Natural killer cell (primary cell): Measurements from ENCODE around the gene ARHGEF35. TPM values are rescaled to one million over a fixed set of nuclear protein-coding genes. Genes with fewer than 3 reads are reported as not detected.
"Not testable (repeated sequence)": the region's sequence is repeated elsewhere in the genome, so short reads cannot be mapped to it uniquely, and the experiment has no call there.

Experiments
- ATAC-seq, 3 donors: fragments of 150-1000 bp in 2 of 3; fragments of 200-7000 bp in 1 of 3; cut with Tn5 transposase; 1 replicate in 1 of 3; 2 replicates in 2 of 3; pipeline ENCODE4 v1.10.0; 2021; ENCODE audit warnings: mild to moderate bottlenecking in 2 of 3, moderate library complexity in 2 of 3
- DNase-seq, 2 donors: peaks; one replicate each; pipeline versions ENCODE4 v3.0.0 to v3.0.0-alpha.2; 2013 to 2021; ENCODE audit warnings: mixed read lengths in 1 of 2
- H3K27ac ChIP-seq: one replicate; pipeline ENCODE4 v1.5.1; 2013; ENCODE audit warnings: mild to moderate bottlenecking, low read length
- H3K27me3 ChIP-seq: one replicate; pipeline ENCODE4 v1.6.1; 2013; ENCODE audit warnings: low read length; ENCODE audit not compliant: control insufficient read depth, insufficient read depth
- H3K36me3 ChIP-seq: one replicate; pipeline ENCODE4 v1.6.1; 2013; ENCODE audit warnings: low read length; ENCODE audit not compliant: control insufficient read depth, insufficient read depth
- H3K4me1 ChIP-seq: one replicate; pipeline ENCODE4 v1.6.1; 2013; ENCODE audit warnings: low read length; ENCODE audit not compliant: control insufficient read depth, insufficient read depth
- H3K4me3 ChIP-seq: one replicate; pipeline ENCODE4 v1.5.1; 2013; ENCODE audit warnings: low read length
- H3K9me3 ChIP-seq: one replicate; pipeline ENCODE4 v1.6.1; 2013; ENCODE audit warnings: low read length; ENCODE audit not compliant: control insufficient read depth, insufficient read depth
- H3K27ac Mint-ChIP-seq, 2 donors: one replicate each; pipeline ENCODE4 v1.8.0; 2022; ENCODE audit warnings: mild to moderate bottlenecking in 2 of 2, mixed read lengths in 2 of 2, moderate library complexity in 1 of 2
- H3K27me3 Mint-ChIP-seq, 2 donors: one replicate each; pipeline ENCODE4 v1.8.0; 2022; ENCODE audit warnings: low read depth in 2 of 2, mixed read lengths in 2 of 2
- H3K36me3 Mint-ChIP-seq: one replicate; pipeline ENCODE4 v1.8.0; 2022; ENCODE audit warnings: mixed read lengths
- H3K4me1 Mint-ChIP-seq, 2 donors: one replicate each; pipeline ENCODE4 v1.8.0; 2022; ENCODE audit warnings: mixed read lengths in 2 of 2
- H3K4me3 Mint-ChIP-seq: one replicate; pipeline ENCODE4 v1.8.0; 2022; ENCODE audit warnings: mild to moderate bottlenecking, moderate library complexity, mixed read lengths
- H3K9me3 Mint-ChIP-seq, 2 donors: one replicate each; pipeline ENCODE4 v1.8.0; 2022; ENCODE audit warnings: mixed read lengths in 2 of 2
- whole genome bisulfite sequencing: methylation state at CpG from one replicate; pipeline ENCODE4 v1.1.7; 2013; ENCODE audit warnings: missing lambda C conversion rate; ENCODE audit not compliant: insufficient coverage; 5-methylcytosine and 5-hydroxymethylcytosine counted together
- intact Hi-C: fragments of 100-400 bp; cut with micrococcal nuclease; formaldehyde crosslinking; loops from one replicate; pipeline ENCODE4 v1.14.2; 2022
- total RNA-seq, 4 donors: library from RNA; stranded (reverse); fragments of 120-200 nt in 1 of 4; gene quantifications; one replicate each; pipeline versions ENCODE4 v1.2.3 to v1.2.4, GENCODE V29; 2013 to 2022

The ARHGEF35 gene
- total RNA-seq, 3 donors from 2014 or later (not counting 1 experiment from before 2014, with no cell fraction given) = 0.50 to 2.4 (median 1.2) TPM

DNA sequence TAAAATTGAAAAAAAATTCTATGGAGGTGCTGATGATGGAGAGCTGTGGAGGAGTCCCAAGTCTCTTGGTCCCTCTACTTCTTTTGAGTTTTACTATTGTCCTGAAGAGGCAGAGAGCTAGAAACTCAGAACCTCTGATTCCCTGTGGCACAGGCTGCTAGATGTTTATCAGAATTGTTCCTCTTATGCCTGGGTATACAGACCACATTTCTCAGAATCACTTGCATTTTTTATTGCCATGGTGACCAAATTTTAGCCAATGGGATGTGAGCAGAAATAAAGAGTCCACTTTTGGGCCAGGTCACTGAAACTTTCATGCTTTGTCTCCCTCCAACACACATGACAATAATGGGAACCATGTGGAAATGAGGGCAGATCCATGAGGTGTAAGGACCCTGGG is 28.0 kb upstream of the ARHGEF35 start:
- H3K27me3 ChIP-seq, H3K4me3 Mint-ChIP-seq, H3K4me1 Mint-ChIP-seq, H3K4me3 ChIP-seq, H3K27me3 Mint-ChIP-seq, intact Hi-C loops, H3K9me3 Mint-ChIP-seq, H3K36me3 Mint-ChIP-seq, ATAC-seq, H3K36me3 ChIP-seq, H3K27ac ChIP-seq, H3K4me1 ChIP-seq, H3K9me3 ChIP-seq, DNase-seq, H3K27ac Mint-ChIP-seq: not testable (repeated sequence)

GRCh38 chr7:144220531-144220930 is 24.9 kb upstream of the ARHGEF35 start:
- H3K36me3 Mint-ChIP-seq, H3K27ac Mint-ChIP-seq, H3K27ac ChIP-seq, H3K4me3 ChIP-seq, H3K4me1 Mint-ChIP-seq, H3K27me3 Mint-ChIP-seq, DNase-seq, H3K9me3 ChIP-seq, intact Hi-C loops, H3K9me3 Mint-ChIP-seq, ATAC-seq, H3K4me3 Mint-ChIP-seq, H3K4me1 ChIP-seq, H3K27me3 ChIP-seq, H3K36me3 ChIP-seq: not testable (repeated sequence)

DNA sequence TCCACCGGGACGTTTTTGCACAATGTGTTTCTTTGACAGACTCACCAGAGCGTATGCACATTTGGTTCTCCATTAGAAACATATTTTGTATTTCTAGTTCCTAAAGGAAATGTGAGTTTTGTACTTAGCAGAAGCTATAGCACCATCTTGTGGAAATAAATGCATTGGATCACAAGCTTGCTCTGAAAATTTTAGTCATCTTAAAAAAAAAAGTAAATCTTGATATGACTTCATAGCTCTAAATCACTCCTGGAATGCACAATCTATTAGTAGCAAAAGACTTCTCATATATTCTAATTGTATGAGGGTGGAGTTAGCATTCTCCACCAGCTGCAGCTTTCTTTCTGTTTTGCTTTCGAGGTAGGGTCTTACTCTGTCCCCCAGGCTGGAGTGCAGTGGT is 23.5 kb upstream of the ARHGEF35 start:
- H3K4me1 Mint-ChIP-seq, H3K9me3 Mint-ChIP-seq, H3K9me3 ChIP-seq, H3K27ac ChIP-seq, H3K4me1 ChIP-seq, H3K27me3 Mint-ChIP-seq, H3K27ac Mint-ChIP-seq, H3K36me3 Mint-ChIP-seq, H3K4me3 Mint-ChIP-seq, intact Hi-C loops, H3K36me3 ChIP-seq, DNase-seq, H3K27me3 ChIP-seq, H3K4me3 ChIP-seq: not testable (repeated sequence)
- ATAC-seq = peak in 1 of 3 donors; percentile 28
- WGBS = no CpG with 5 or more reads among the region's 4 CpGs

- H3K4me1 ChIP-seq, H3K36me3 ChIP-seq, H3K4me1 Mint-ChIP-seq, H3K4me3 Mint-ChIP-seq, H3K27ac Mint-ChIP-seq, H3K4me3 ChIP-seq, H3K36me3 Mint-ChIP-seq, intact Hi-C loops, H3K9me3 Mint-ChIP-seq, H3K27ac ChIP-seq, ATAC-seq, DNase-seq, H3K9me3 ChIP-seq, H3K27me3 ChIP-seq, H3K27me3 Mint-ChIP-seq: not testable (repeated sequence)
- no CpG with 5 or more reads among the region's 1 CpG for WGBS
Measured at GRCh38 chr7:144218581-144218980, 22.9 kb upstream of the ARHGEF35 start.

DNA sequence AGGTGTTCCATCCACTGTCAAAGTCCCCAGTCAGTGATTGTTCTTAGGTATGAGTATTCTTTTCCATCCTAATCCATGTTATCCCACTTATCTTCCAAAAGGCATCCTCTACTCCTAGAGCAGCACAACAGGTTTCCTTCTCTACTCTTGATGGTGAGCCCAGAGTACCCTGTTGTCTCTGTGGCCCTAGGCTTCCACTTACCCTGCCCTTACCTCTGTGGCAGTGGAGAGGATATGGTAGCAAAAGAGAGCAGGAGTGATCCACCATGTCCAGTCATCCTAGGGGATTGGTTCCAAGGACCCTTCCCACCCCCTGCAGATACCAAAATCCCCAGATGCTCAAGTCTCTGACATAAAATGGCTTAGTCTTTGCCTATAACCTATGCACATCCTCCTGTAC is 21.6 kb upstream of the ARHGEF35 start:
- H3K4me3 ChIP-seq, H3K27me3 ChIP-seq, DNase-seq, H3K27ac Mint-ChIP-seq, H3K4me1 Mint-ChIP-seq, H3K36me3 Mint-ChIP-seq, H3K4me3 Mint-ChIP-seq, H3K9me3 ChIP-seq, H3K36me3 ChIP-seq, H3K27ac ChIP-seq, ATAC-seq, H3K4me1 ChIP-seq, H3K27me3 Mint-ChIP-seq, intact Hi-C loops, H3K9me3 Mint-ChIP-seq: not testable (repeated sequence)

DNA sequence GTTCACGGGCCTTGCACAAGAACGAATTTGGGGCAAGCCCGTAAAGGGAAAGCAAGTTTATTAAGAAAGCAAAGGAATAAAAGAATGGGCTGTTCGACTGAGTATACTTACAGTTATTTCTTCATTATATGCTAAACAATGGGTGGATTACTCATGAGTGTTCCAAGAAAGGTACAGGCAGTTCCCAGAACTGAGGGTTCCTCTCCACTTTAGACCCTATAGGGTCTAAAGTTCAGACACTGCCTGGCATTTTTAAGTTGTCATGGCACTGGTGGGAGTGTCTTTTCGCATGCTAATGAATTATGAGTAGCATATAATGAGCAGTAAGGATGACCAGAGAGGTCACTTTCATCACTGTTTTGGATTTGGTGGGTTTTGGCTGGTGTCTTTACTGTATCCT is 9.7 kb upstream of the ARHGEF35 start:
- not testable (repeated sequence) for ATAC-seq, H3K36me3 Mint-ChIP-seq

GRCh38 chr7:144203086-144203485 is 7.5 kb upstream of the ARHGEF35 start:
- H3K36me3 Mint-ChIP-seq, DNase-seq, H3K27ac Mint-ChIP-seq, H3K36me3 ChIP-seq, H3K27me3 ChIP-seq, H3K9me3 Mint-ChIP-seq, H3K27ac ChIP-seq, H3K4me1 ChIP-seq, H3K27me3 Mint-ChIP-seq, ATAC-seq, intact Hi-C loops, H3K4me3 Mint-ChIP-seq, H3K4me1 Mint-ChIP-seq, H3K9me3 ChIP-seq, H3K4me3 ChIP-seq: not testable (repeated sequence)
- WGBS = no CpG with 5 or more reads among the region's 3 CpGs

More for the DNA sequence above, 9.7 kb upstream of the ARHGEF35 start:
- H3K4me3 ChIP-seq, H3K27me3 Mint-ChIP-seq, H3K4me3 Mint-ChIP-seq, H3K4me1 ChIP-seq, H3K4me1 Mint-ChIP-seq, H3K27ac Mint-ChIP-seq, intact Hi-C loops, H3K9me3 Mint-ChIP-seq, DNase-seq, H3K27me3 ChIP-seq, H3K9me3 ChIP-seq, H3K27ac ChIP-seq, H3K36me3 ChIP-seq: not testable (repeated sequence)
- no CpG with 5 or more reads among the region's 5 CpGs for WGBS

- intact Hi-C loops, H3K36me3 Mint-ChIP-seq, H3K4me3 ChIP-seq, H3K4me1 Mint-ChIP-seq, H3K36me3 ChIP-seq, H3K4me3 Mint-ChIP-seq, H3K27ac Mint-ChIP-seq, H3K4me1 ChIP-seq, H3K27me3 ChIP-seq, DNase-seq, ATAC-seq, H3K9me3 ChIP-seq, H3K27me3 Mint-ChIP-seq, H3K9me3 Mint-ChIP-seq, H3K27ac ChIP-seq: not testable (repeated sequence)
- no CpG with 5 or more reads among the region's 1 CpG for WGBS
Measured at GRCh38 chr7:144201978-144202377, 6.3 kb upstream of the ARHGEF35 start.
